Caco-2 (cell line): ENCODE results near the gene JARID2. TPM values are rescaled to one million over a fixed set of nuclear protein-coding genes. Genes with fewer than 3 reads are reported as not detected.

ENCODE experiments used
- BruUV-seq: library from RNA; stranded (reverse); fragments of 400-500 nt; replicated peaks from 2 replicates; lab custom pipeline; 2021; lab: Mats Ljungman, UMichigan
- CTCF ChIA-PET: fragments of 300-600 bp; sonication (Branson Sonifier 250); formaldehyde crosslinking; loops from one replicate; lab custom pipeline; 2022; ENCODE audit warnings: antibody characterized with exemption; lab: Charles Lee
- POLR2A ChIA-PET: fragments of 300-600 bp; sonication (Branson Sonifier 250); formaldehyde crosslinking; loops from one replicate; lab custom pipeline; 2022; ENCODE audit warnings: antibody characterized with exemption; lab: Charles Lee
- DNase-seq, 2 experiments: peaks; one replicate each; pipeline versions ENCODE4 v3.0.0 to v3.0.0-alpha.2; 2020 to 2022
- H3K27me3 ChIP-seq: replicated peaks from 2 replicates; pipeline ENCODE4 v1.6.0; 2011; ENCODE audit warnings: low read length; ENCODE audit not compliant: control insufficient read depth, insufficient read depth
- H3K36me3 ChIP-seq: 2 replicates; pipeline ENCODE4 v1.5.1; 2011; ENCODE audit warnings: low read length; ENCODE audit not compliant: control insufficient read depth, insufficient read depth
- H3K4me1 ChIP-seq: fragments of 250-450 bp; sonication (Bioruptor Pico); 2 replicates; pipeline ENCODE4 v1.5.1; 2020; ENCODE audit warnings: mild to moderate bottlenecking
- H3K4me3 ChIP-seq: 2 replicates; pipeline ENCODE4 v1.5.1; 2011; ENCODE audit warnings: low read depth, mild to moderate bottlenecking, control low read depth, low read length
- H3K9me3 ChIP-seq: fragments of 250-450 bp; sonication (Bioruptor Pico); 2 replicates; pipeline ENCODE4 v1.5.1; 2020; ENCODE audit warnings: mild to moderate bottlenecking, moderate library complexity
- H3K27ac Mint-ChIP-seq: one replicate; pipeline ENCODE4 v1.8.0; 2022; ENCODE audit warnings: mixed read lengths; ENCODE audit not compliant: unreplicated experiment
- H3K27me3 Mint-ChIP-seq: one replicate; pipeline ENCODE4 v1.8.0; 2022; ENCODE audit warnings: mixed read lengths; ENCODE audit not compliant: insufficient read depth, unreplicated experiment
- H3K36me3 Mint-ChIP-seq: one replicate; pipeline ENCODE4 v1.8.0; 2022; ENCODE audit warnings: mild to moderate bottlenecking, mixed read lengths; ENCODE audit not compliant: insufficient read depth, unreplicated experiment
- H3K4me1 Mint-ChIP-seq: one replicate; pipeline ENCODE4 v1.8.0; 2022; ENCODE audit warnings: low read depth, mixed read lengths; ENCODE audit not compliant: unreplicated experiment
- H3K4me3 Mint-ChIP-seq: one replicate; pipeline ENCODE4 v1.8.0; 2022; ENCODE audit warnings: mild to moderate bottlenecking, moderate library complexity, mixed read lengths; ENCODE audit not compliant: unreplicated experiment
- H3K9me3 Mint-ChIP-seq: one replicate; pipeline ENCODE4 v1.8.0; 2022; ENCODE audit warnings: mixed read lengths; ENCODE audit not compliant: unreplicated experiment
- intact Hi-C: fragments of 100-400 bp; cut with micrococcal nuclease; formaldehyde crosslinking; loops from one replicate; pipeline ENCODE4 v1.10.0; 2022; ENCODE audit not compliant: unreplicated experiment
- total RNA-seq: library from RNA; stranded (reverse); gene quantifications from 2 replicates; pipeline ENCODE4 v1.2.3, GENCODE V29; 2022
- TF ChIP-seq, protein P1 (sequence below), 2 experiments: fragments of 200-600 bp in 1 of 2; IDR thresholded peaks; 1 replicate in 1 of 2; 2 replicates in 1 of 2; pipeline versions ENCODE4 v1.5.1 to v1.8.0; 2011 to 2022; ENCODE audit warnings: antibody characterized with exemption in 1 of 2, control low read depth in 1 of 2, inconsistent platforms in 1 of 2, low read depth in 1 of 2, low read length in 1 of 2, mild to moderate bottlenecking in 1 of 2, moderate library complexity in 1 of 2; ENCODE audit not compliant: insufficient read depth in 1 of 2, severe bottlenecking in 1 of 2, unreplicated experiment in 1 of 2

Gene JARID2
- total RNA-seq, 1 experiment from 2014 or later = 18.3 TPM

- peaks cover 35% of the 10 kb centered on the region for H3K4me1 ChIP-seq
- Mint-ChIP-seq H3K9me3 (no peaks in the 10 kb centered on the region), H3K27ac (no peak overlapping the region), H3K27me3 (no peaks in the 10 kb centered on the region), H3K36me3 (peaks cover 20% of the 10 kb centered on the region), H3K4me3 (no peak overlapping the region), H3K4me1 (peaks cover 34% of the 10 kb centered on the region)
- no peak for DNase-seq
- no TSS peak for BruUV-seq
- no peak overlapping the region for H3K4me3 ChIP-seq
- intact Hi-C loops = no loop called here
- CTCF ChIA-PET = no interaction called here
- TF ChIP-seq, protein P1, sequence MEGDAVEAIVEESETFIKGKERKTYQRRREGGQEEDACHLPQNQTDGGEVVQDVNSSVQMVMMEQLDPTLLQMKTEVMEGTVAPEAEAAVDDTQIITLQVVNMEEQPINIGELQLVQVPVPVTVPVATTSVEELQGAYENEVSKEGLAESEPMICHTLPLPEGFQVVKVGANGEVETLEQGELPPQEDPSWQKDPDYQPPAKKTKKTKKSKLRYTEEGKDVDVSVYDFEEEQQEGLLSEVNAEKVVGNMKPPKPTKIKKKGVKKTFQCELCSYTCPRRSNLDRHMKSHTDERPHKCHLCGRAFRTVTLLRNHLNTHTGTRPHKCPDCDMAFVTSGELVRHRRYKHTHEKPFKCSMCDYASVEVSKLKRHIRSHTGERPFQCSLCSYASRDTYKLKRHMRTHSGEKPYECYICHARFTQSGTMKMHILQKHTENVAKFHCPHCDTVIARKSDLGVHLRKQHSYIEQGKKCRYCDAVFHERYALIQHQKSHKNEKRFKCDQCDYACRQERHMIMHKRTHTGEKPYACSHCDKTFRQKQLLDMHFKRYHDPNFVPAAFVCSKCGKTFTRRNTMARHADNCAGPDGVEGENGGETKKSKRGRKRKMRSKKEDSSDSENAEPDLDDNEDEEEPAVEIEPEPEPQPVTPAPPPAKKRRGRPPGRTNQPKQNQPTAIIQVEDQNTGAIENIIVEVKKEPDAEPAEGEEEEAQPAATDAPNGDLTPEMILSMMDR (IDR thresholded peaks at IDR 0.05; ENCODE audit: insufficient read depth in 1 of 2, low read depth in 1 of 2, low read length in 1 of 2, severe bottlenecking in 1 of 2, unreplicated experiment in 1 of 2) = no peak
- H3K27me3 ChIP-seq = no peaks in the 10 kb centered on the region
- POLR2A ChIA-PET = no interaction called here
- no peaks in the 10 kb centered on the region; the same call in none of the 2 replicates for H3K36me3 ChIP-seq
- H3K9me3 ChIP-seq = peaks cover 6% of the 10 kb centered on the region
Observed at GRCh38 chr6:15434823-15435380, 189.0 kb downstream of the JARID2 start.

GRCh38 chr6:15435468-15435867, 189.6 kb downstream of the JARID2 start:
- ChIA-PET POLR2A (no interaction called here), CTCF (no interaction called here)
- TF ChIP-seq, protein P1 (IDR thresholded peaks at IDR 0.05; ENCODE audit: insufficient read depth in 1 of 2, low read depth in 1 of 2, low read length in 1 of 2, severe bottlenecking in 1 of 2, unreplicated experiment in 1 of 2) = no peak
- peaks cover 33% of the 10 kb centered on the region for H3K4me1 ChIP-seq
- no peak for DNase-seq
- peaks cover 37% of the 10 kb centered on the region for H3K4me1 Mint-ChIP-seq
- peaks cover 6% of the 10 kb centered on the region for H3K9me3 ChIP-seq
- H3K27ac Mint-ChIP-seq = no peak overlapping the region
- H3K4me3 Mint-ChIP-seq = no peak overlapping the region
- no peaks in the 10 kb centered on the region for H3K27me3 Mint-ChIP-seq
- BruUV-seq = no TSS peak
- intact Hi-C loops = no loop called here
- no peak overlapping the region for H3K4me3 ChIP-seq
- H3K27me3 ChIP-seq = no peaks in the 10 kb centered on the region
- peaks cover 20% of the 10 kb centered on the region for H3K36me3 Mint-ChIP-seq
- no peaks in the 10 kb centered on the region; the same call in none of the 2 replicates for H3K36me3 ChIP-seq
- H3K9me3 Mint-ChIP-seq = no peaks in the 10 kb centered on the region

DNA sequence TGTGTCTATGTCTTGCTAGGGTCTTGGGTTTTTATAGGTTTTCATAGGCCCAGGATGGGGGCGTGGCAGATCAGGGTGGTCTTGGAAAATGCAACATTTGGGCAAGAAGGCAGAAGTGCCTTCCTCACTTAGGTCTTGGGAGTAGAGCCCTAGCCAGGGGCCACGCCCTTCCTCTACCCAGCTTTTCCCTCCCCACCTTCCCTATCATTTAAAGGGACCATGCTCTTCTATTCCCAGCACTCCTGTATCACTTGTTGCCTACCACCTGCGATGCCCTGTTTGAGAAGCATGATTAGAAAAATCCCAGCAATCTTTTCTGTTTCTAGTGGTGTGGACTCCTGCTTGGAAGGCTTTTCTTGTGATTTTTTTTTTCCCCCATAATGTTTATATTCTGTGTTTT, 190.6 kb downstream of the JARID2 start:
- Mint-ChIP-seq H3K36me3 (peaks cover 20% of the 10 kb centered on the region), H3K4me1 (peaks cover 38% of the 10 kb centered on the region), H3K27me3 (no peaks in the 10 kb centered on the region), H3K4me3 (no peak overlapping the region), H3K9me3 (no peaks in the 10 kb centered on the region), H3K27ac (no peak overlapping the region)
- Histone ChIP-seq H3K9me3 (peaks cover 6% of the 10 kb centered on the region), H3K27me3 (no peaks in the 10 kb centered on the region), H3K36me3 (no peaks in the 10 kb centered on the region; the same call in none of the 2 replicates), H3K4me3 (no peak overlapping the region), H3K4me1 (peaks cover 28% of the 10 kb centered on the region)
- DNase-seq = no peak
- ChIA-PET POLR2A (no interaction called here), CTCF (no interaction called here)
- no TSS peak for BruUV-seq
- TF ChIP-seq, protein P1 (IDR thresholded peaks at IDR 0.05; ENCODE audit: insufficient read depth in 1 of 2, low read depth in 1 of 2, low read length in 1 of 2, severe bottlenecking in 1 of 2, unreplicated experiment in 1 of 2) = no peak
- intact Hi-C loops = no loop called here
